Measurements from ENCODE around the gene RIOK3. TPM values are rescaled to one million over a fixed set of nuclear protein-coding genes. Genes with fewer than 3 reads are reported as not detected.

The RIOK3 gene, protein sequence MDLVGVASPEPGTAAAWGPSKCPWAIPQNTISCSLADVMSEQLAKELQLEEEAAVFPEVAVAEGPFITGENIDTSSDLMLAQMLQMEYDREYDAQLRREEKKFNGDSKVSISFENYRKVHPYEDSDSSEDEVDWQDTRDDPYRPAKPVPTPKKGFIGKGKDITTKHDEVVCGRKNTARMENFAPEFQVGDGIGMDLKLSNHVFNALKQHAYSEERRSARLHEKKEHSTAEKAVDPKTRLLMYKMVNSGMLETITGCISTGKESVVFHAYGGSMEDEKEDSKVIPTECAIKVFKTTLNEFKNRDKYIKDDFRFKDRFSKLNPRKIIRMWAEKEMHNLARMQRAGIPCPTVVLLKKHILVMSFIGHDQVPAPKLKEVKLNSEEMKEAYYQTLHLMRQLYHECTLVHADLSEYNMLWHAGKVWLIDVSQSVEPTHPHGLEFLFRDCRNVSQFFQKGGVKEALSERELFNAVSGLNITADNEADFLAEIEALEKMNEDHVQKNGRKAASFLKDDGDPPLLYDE
- total RNA-seq, result 91.9 TPM

DNA sequence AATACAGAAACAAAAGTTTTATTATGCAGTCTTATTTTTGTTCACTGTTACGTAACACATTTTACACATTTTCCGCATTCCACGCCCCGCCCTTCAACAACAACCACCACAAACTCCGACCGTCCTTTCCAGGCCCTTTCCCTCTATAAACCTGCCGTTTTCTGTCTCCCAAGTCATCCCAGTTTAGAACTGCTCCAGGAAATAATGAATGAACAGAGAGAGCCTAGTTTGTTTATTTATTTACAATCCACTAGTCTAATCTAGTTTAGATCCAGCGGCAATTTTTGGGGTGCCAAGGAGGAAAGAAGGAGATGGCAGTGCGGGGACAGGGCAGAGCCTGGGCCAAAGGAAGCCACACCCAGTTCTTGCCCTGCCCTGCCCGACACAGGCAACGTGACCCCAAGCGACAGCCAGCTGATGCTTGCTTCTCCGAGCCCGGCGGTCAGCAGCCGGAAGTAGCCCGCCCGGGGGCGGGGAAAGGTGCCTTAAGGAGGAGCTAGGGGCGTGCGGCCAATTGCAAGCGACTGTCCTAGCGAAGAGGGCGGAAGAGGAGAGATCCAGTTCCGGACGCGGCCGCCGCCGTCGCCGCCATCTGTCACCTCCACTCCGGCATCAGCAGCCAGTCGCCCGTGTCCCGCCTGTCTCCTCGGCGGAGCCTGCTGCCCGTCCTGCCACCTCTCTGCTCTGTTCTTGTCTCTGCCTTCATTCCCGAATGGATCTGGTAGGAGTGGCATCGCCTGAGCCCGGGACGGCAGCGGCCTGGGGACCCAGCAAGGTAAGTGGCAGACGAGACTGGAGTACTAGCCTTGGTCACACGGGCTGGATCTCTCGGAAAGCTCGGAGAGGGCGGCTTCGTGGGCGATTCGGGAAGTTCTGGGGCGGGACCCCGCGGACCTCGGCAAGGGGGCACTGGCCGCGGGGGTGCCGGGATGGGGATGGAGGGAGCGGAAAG lies at the start of gene RIOK3:
Gene RIOK3 (plus strand): TSS at position 560 of the 952 bp plus-strand sequence. CDS start 153 bp downstream, at position 713.

DNA sequence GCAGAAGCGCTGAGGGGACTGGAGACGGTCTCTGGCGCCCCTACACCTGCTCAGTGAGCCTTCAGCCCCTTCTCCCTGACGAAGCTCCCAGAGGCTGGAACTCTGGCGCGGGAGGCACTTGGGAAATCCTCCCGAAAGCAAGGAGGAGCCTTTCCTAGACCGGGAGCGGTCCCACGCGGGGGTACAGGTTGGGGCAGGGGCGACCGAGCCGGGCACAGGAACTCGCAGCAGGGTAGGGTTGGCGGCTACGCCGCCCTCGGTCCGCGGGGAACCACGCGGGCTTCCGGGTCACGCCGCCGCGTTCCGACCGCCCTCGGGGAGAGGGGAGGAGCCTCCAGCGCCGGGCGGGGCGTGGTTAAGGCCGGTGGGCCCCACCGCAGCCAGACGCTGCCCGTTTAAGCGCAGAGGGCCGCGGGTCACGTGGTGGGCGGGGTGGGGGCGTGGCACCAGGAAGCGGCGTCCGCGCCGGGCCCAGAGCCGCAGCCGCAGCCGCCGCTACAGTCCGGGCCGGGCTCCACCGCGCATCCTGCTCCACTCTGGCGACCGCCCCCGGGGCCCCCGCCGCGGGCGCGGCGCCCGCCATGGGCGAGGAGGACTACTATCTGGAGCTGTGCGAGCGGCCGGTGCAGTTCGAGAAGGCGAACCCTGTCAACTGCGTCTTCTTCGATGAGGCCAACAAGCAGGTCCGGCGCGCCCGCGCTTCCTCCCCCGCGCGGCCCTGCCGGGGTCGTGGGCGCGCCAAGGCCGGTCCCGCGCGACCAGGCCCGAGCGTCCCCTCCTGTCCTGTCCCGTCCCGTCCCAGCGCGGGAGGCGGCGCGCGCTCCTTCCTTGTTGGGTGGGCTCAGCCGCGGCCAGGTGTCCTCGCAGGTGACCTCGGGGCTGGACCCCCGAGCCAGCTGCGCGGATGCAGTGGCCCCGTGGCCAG lies 50.2 kb downstream of the RIOK3 start, which contains the start of gene RMC1:
Gene RMC1 (plus strand): TSS at position 474 of the 925 bp plus-strand sequence. CDS start 108 bp downstream, at position 582.

Other genes with a start within 250 kb of the RIOK3 start
- 38.3 TPM for gene RMC1, start 50.2 kb downstream of the RIOK3 start, total RNA-seq
- gene NPC1, start 133.2 kb downstream of the RIOK3 start, total RNA-seq, result 53.3 TPM
- 6.7 TPM for gene ANKRD29, start 209.6 kb downstream of the RIOK3 start, total RNA-seq
- gene LAMA3, start 236.2 kb downstream of the RIOK3 start, total RNA-seq, result 25.9 TPM

Data from camera-type eye (tissue), 1 donor.